H9 (cell line): ENCODE results near the gene DHRSX. TPM values are rescaled to one million over a fixed set of nuclear protein-coding genes. Genes with fewer than 3 reads are reported as not detected.

ENCODE experiments used
- DNase-seq: peaks from one replicate; pipeline ENCODE4 v3.0.0-alpha.2; 2017
- H2AFZ ChIP-seq: one replicate; pipeline ENCODE4 v1.6.1; 2013; ENCODE audit warnings: mild to moderate bottlenecking, low read length, control low read depth, moderate library complexity
- H2AK5ac ChIP-seq: 2 replicates; pipeline ENCODE4 v1.6.1; 2013; ENCODE audit warnings: low read length, control low read depth, mixed read lengths; ENCODE audit not compliant: insufficient read length
- H2BK120ac ChIP-seq: one replicate; pipeline ENCODE4 v1.6.1; 2013; ENCODE audit warnings: low read depth, mild to moderate bottlenecking, low read length, control low read depth, inconsistent platforms; ENCODE audit not compliant: poor library complexity, severe bottlenecking
- H2BK12ac ChIP-seq: 2 replicates; pipeline ENCODE4 v1.6.1; 2013; ENCODE audit warnings: low read length, control low read depth, mixed read lengths, low read depth; ENCODE audit not compliant: insufficient read length
- H2BK15ac ChIP-seq: 2 replicates; pipeline ENCODE4 v1.6.1; 2013; ENCODE audit warnings: low read depth, low read length, control low read depth
- H2BK20ac ChIP-seq: one replicate; pipeline ENCODE4 v1.6.1; 2013; ENCODE audit warnings: low read depth, mild to moderate bottlenecking, low read length, control low read depth, inconsistent platforms; ENCODE audit not compliant: poor library complexity, severe bottlenecking
- H2BK5ac ChIP-seq: 2 replicates; pipeline ENCODE4 v1.6.1; 2013; ENCODE audit warnings: low read length, control low read depth, mixed read lengths; ENCODE audit not compliant: insufficient read length
- H3K14ac ChIP-seq: 2 replicates; pipeline ENCODE4 v1.6.1; 2013; ENCODE audit warnings: low read length, control low read depth; ENCODE audit not compliant: insufficient read depth
- H3K18ac ChIP-seq: 2 replicates; pipeline ENCODE4 v1.6.1; 2013; ENCODE audit warnings: low read depth, mild to moderate bottlenecking, mixed read lengths, low read length, control low read depth; ENCODE audit not compliant: insufficient read length
- H3K23ac ChIP-seq: 2 replicates; pipeline ENCODE4 v1.6.1; 2013; ENCODE audit warnings: low read length, control low read depth, mixed read lengths, low read depth; ENCODE audit not compliant: insufficient read length
- H3K23me2 ChIP-seq: 2 replicates; pipeline ENCODE4 v1.6.1; 2013; ENCODE audit warnings: low read depth, mild to moderate bottlenecking, mixed read lengths, low read length, control low read depth; ENCODE audit not compliant: insufficient read length, poor library complexity, severe bottlenecking
- H3K27ac ChIP-seq: 2 replicates; pipeline ENCODE4 v1.5.1; 2013; ENCODE audit warnings: low read length, control low read depth, mixed read lengths, low read depth; ENCODE audit not compliant: insufficient read length
- H3K27me3 ChIP-seq: 2 replicates; pipeline ENCODE4 v1.6.1; 2013; ENCODE audit warnings: low read length, control low read depth, inconsistent platforms; ENCODE audit not compliant: insufficient read depth
- H3K4ac ChIP-seq: 2 replicates; pipeline ENCODE4 v1.6.1; 2013; ENCODE audit warnings: low read depth, mild to moderate bottlenecking, control low read depth, inconsistent platforms, low read length, moderate library complexity
- H3K4me1 ChIP-seq: 2 replicates; pipeline ENCODE4 v1.6.1; 2013; ENCODE audit warnings: low read length, control low read depth, inconsistent platforms; ENCODE audit not compliant: insufficient read depth
- H3K4me2 ChIP-seq: 2 replicates; pipeline ENCODE4 v1.6.1; 2013; ENCODE audit warnings: low read length, control low read depth, mixed read lengths; ENCODE audit not compliant: insufficient read length, insufficient read depth
- H3K56ac ChIP-seq: 2 replicates; pipeline ENCODE4 v1.6.1; 2013; ENCODE audit warnings: low read depth, mild to moderate bottlenecking, mixed read lengths, low read length, control low read depth; ENCODE audit not compliant: insufficient read length
- H3K79me1 ChIP-seq: 2 replicates; pipeline ENCODE4 v1.6.1; 2013; ENCODE audit warnings: low read depth, mild to moderate bottlenecking, moderate library complexity, low read length, control low read depth, inconsistent platforms; ENCODE audit not compliant: insufficient read depth, poor library complexity, severe bottlenecking
- H3K79me2 ChIP-seq: 2 replicates; pipeline ENCODE4 v1.6.1; 2013; ENCODE audit warnings: low read length, control low read depth, inconsistent platforms; ENCODE audit not compliant: insufficient read depth
- H3K9ac ChIP-seq: 2 replicates; pipeline ENCODE4 v1.6.1; 2013; ENCODE audit warnings: low read length, control low read depth, mixed read lengths; ENCODE audit not compliant: insufficient read length; ENCODE audit errors: extremely low read depth
- H3K9me3 ChIP-seq: one replicate; pipeline ENCODE4 v1.6.1; 2013; ENCODE audit warnings: low read depth, low read length, inconsistent platforms; ENCODE audit not compliant: control insufficient read depth
- H3T11ph ChIP-seq: one replicate; pipeline ENCODE4 v1.6.1; 2013; ENCODE audit warnings: mild to moderate bottlenecking, low read length, control low read depth, inconsistent platforms
- H4K20me1 ChIP-seq: one replicate; pipeline ENCODE4 v1.6.1; 2013; ENCODE audit not compliant: control insufficient read depth, insufficient read length, insufficient read depth
- H4K5ac ChIP-seq: 2 replicates; pipeline ENCODE4 v1.6.1; 2013; ENCODE audit warnings: low read depth, mild to moderate bottlenecking, mixed read lengths, low read length, control low read depth; ENCODE audit not compliant: insufficient read length
- H4K8ac ChIP-seq: replicated peaks from 2 replicates; pipeline ENCODE4 v1.6.1; 2013; ENCODE audit warnings: low read length, control low read depth, mixed read lengths, low read depth; ENCODE audit not compliant: insufficient read length
- H4K91ac ChIP-seq: 2 replicates; pipeline ENCODE4 v1.6.1; 2013; ENCODE audit warnings: low read depth, mild to moderate bottlenecking, moderate library complexity, mixed read lengths, low read length, control low read depth; ENCODE audit not compliant: insufficient read length
- H3K27ac Mint-ChIP-seq, 3 experiments: 2 replicates in 2 of 3; 3 replicates in 1 of 3; pipeline ENCODE4 v1.8.0; 2020 to 2021; ENCODE audit warnings: mixed read lengths in 3 of 3, mild to moderate bottlenecking in 1 of 3, moderate library complexity in 1 of 3
- H3K27me3 Mint-ChIP-seq: 2 replicates; pipeline ENCODE4 v1.8.0; 2021; ENCODE audit warnings: low read depth, mild to moderate bottlenecking, moderate library complexity, mixed read lengths
- H3K36me3 Mint-ChIP-seq, 3 experiments: 2 replicates in 2 of 3; 3 replicates in 1 of 3; pipeline ENCODE4 v1.8.0; 2020 to 2021; ENCODE audit warnings: low read depth in 3 of 3, mixed read lengths in 3 of 3; ENCODE audit not compliant: insufficient read depth in 1 of 3
- H3K4me1 Mint-ChIP-seq, 2 experiments: 2 replicates each; pipeline ENCODE4 v1.8.0; 2020; ENCODE audit warnings: mixed read lengths in 2 of 2
- H3K4me3 Mint-ChIP-seq, 2 experiments: 2 replicates in 1 of 2; 3 replicates in 1 of 2; pipeline ENCODE4 v1.8.0; 2020 to 2021; ENCODE audit warnings: mild to moderate bottlenecking in 2 of 2, mixed read lengths in 2 of 2, moderate library complexity in 1 of 2
- H3K9me3 Mint-ChIP-seq, 2 experiments: 2 replicates in 1 of 2; 3 replicates in 1 of 2; pipeline ENCODE4 v1.8.0; 2020; ENCODE audit warnings: mild to moderate bottlenecking in 2 of 2, mixed read lengths in 2 of 2, moderate library complexity in 1 of 2
- CTCF ChIP-seq: fragments of 200-600 bp; sonication (generic); conservative IDR thresholded peaks from 3 replicates; pipeline ENCODE4 v1.8.0; 2021; ENCODE audit warnings: antibody characterized with exemption, mild to moderate bottlenecking
- WGBS: extraction: QIAGEN DNeasy Blood & Tissue Kit; methylation state at CpG from one replicate; pipeline ENCODE4 v1.1.7; 2013; ENCODE audit warnings: missing lambda C conversion rate, low lambda C conversion rate, mixed read lengths; ENCODE audit not compliant: insufficient read length; ENCODE audit errors: extremely low coverage; 5-methylcytosine and 5-hydroxymethylcytosine counted together
- total RNA-seq: library from RNA; stranded (reverse); gene quantifications from 2 replicates; pipeline ENCODE4 v1.2.1, GENCODE V29; 2021

DHRSX gene
- total RNA-seq, 1 experiment from 2014 or later, result 44.0 TPM

DNA sequence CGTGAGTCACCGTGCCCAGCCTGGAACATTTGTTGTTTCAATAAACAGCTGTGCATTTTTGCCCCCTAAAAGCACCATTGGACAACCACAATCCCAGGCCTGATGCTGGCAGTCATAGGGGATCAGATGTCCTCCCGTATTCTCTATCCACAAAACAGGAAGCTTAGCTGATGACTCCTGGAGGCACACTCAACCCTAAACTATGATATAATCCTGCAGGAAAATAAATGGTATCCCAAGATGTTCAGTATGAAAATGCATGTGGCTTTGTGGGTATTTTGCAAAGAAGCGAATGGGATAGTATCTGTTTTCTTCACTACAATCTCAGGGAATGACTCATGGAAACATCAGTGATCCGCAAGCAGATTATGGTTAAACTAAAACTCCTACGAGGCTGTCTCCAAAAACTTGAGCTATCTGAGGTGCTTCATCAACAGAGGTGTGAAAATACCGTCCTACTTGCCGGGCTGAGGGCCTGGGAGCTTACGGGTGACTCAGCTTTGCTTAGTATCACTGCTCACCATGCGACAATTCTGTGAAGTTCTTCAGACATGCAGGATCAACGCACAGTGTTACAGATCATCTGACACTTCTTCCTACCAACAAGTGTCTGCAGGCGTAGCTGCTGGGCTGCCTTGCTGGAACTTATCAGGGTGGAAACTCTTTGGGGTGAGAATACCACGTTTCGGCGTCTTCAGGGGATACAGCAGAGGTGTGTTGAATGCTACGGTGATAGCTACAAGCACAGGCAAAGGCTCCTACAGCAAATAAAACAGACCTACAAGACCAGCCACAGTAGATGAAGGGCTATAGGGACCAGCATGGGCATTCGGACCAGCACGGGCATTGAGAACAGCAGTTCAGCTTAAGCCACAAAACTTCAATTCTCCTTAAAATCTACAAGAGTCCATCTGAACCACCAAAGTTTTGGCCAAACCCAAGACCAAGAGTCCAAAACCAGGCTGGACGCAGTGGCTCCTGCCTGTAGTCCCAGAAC is 148.5 kb downstream of the DHRSX start:
- H3K27ac ChIP-seq, result no peak overlapping the region
- H2BK15ac ChIP-seq, result no peak overlapping the region
- no peak overlapping the region for H3K23ac ChIP-seq
- no peaks in the 10 kb centered on the region for H3K9me3 ChIP-seq
- no peaks in the 10 kb centered on the region for H4K20me1 ChIP-seq
- H3T11ph ChIP-seq, result no peak overlapping the region
- no peak overlapping the region for H3K18ac ChIP-seq
- no peaks in the 10 kb centered on the region for H3K79me2 ChIP-seq
- H2BK120ac ChIP-seq, result no peak overlapping the region
- no peak overlapping the region for H2BK5ac ChIP-seq
- no peak for DNase-seq
- no peak overlapping the region for H3K56ac ChIP-seq
- H3K79me1 ChIP-seq, result no peaks in the 10 kb centered on the region
- no peak overlapping the region for H3K4me2 ChIP-seq
- H2BK12ac ChIP-seq, result no peak overlapping the region
- peaks cover 6 to 22% (median 22%) of the 10 kb centered on the region in 3 experiments for H3K36me3 Mint-ChIP-seq
- no peaks in the 10 kb centered on the region for H3K4me1 ChIP-seq
- H4K5ac ChIP-seq, result no peak overlapping the region
- H4K8ac ChIP-seq, result no peak overlapping the region
- H3K14ac ChIP-seq, result no peak overlapping the region; the same call in 1 of the 2 replicates
- H3K27me3 Mint-ChIP-seq, result no peaks in the 10 kb centered on the region
- no peak for TF ChIP-seq CTCF
- H3K4me1 Mint-ChIP-seq, result peaks cover 7 to 10% of the 10 kb centered on the region in 2 experiments
- no peak overlapping the region for H4K91ac ChIP-seq
- no peak overlapping the region for H2AK5ac ChIP-seq
- no peak overlapping the region for H2AFZ ChIP-seq
- H3K27ac Mint-ChIP-seq, result peak overlapping the region; percentile 4 to 82 (median 39); a peak in 4 of 7 replicates
- WGBS, result no CpG with 5 or more reads among the region's 19 CpGs
- H3K9me3 Mint-ChIP-seq, result peaks cover 0 to 3% of the 10 kb centered on the region in 2 experiments; a peak in 1 of 5 replicates
- no peaks in the 10 kb centered on the region for H3K23me2 ChIP-seq
- H3K9ac ChIP-seq, result no peak overlapping the region
- H3K4ac ChIP-seq, result no peak overlapping the region
- no peak overlapping the region for H3K4me3 Mint-ChIP-seq
- no peak overlapping the region for H2BK20ac ChIP-seq
- no peaks in the 10 kb centered on the region for H3K27me3 ChIP-seq
